ENCODE results near the gene GMDS. TPM values are rescaled to one million over a fixed set of nuclear protein-coding genes. Genes with fewer than 3 reads are reported as not detected.

The GMDS gene
- total and polyA plus RNA-seq, 2 of the 4 experiments (the other 2 are of a cell fraction): 7.3 to 21.9 TPM

DNA sequence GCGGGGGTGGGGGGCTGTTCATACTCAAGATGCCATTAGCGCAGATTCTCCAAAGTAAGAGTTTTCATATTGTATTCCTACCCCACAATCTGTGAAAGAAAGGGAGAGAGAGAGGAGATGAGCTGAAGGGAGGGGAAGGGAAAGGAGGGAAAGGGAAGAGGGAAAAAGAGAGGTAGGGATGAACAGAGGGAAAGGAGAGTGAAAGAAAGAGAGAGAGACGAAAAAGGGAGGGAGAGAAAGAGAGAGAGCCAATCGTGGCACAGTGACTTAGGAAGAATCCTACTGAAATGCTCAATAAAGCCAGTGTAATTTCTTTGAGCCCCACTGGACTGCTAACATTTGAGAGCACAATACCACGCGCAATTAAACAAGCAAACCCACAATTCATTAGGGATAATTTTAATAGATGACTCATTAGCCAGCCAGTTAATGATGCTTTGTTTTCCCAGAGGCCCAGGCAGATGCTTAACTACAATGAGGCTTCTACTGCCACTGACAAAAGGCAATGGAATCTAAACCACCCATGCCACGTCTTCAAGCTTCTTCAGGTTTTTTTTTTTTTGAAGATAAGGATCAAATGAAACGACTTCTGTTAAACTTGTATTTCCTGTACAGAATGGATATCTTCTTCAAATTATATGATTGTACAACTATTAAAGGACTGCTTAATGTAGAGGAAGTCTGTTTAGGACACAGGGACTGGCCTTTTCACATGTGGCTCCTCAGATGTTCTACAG, 328.9 kb downstream of the GMDS start (continued):
- TF ChIP-seq RCOR1 (IDR thresholded peaks at IDR 0.05; ENCODE audit: insufficient replicate concordance, low read length): no peak
- TF ChIP-seq BHLHE40 (IDR thresholded peaks at IDR 0.05; ENCODE audit: low read depth, low read length): 0 out of 2 replicates have a peak, but pooled peaks have one; percentile 4
- TF ChIP-seq POLR2A (IDR thresholded peaks at IDR 0.05; ENCODE audit: low read depth, low read length): no peak
- no peak for TF ChIP-seq RFX5 (IDR thresholded peaks at IDR 0.05; ENCODE audit: low read depth, low read length)
- no peak for TF ChIP-seq MAZ (IDR thresholded peaks at IDR 0.05; ENCODE audit: borderline replicate concordance, low read depth, low read length)
- TF ChIP-seq MAFK (IDR thresholded peaks at IDR 0.05; ENCODE audit: low read depth, low read length): no peak
- TF ChIP-seq SMC3 (IDR thresholded peaks at IDR 0.05; ENCODE audit: low read depth, low read length): no peak
